GM21529 (cell line): ENCODE data around the gene BOD1L2.

Source experiments
- ATAC-seq: cut with Tn5 transposase; IDR thresholded peaks from one replicate; pipeline ENCODE4 v1.9.1; 2021; ENCODE audit not compliant: unreplicated experiment

BOD1L2 gene

GRCh38 chr18:57149531-57149930 lies 2.6 kb downstream of the BOD1L2 start:
- ATAC-seq: no peak

- no peak for ATAC-seq
Measured at GRCh38 chr18:57150081-57150480, 3.2 kb downstream of the BOD1L2 start.

GRCh38 chr18:57150828-57151227 lies 3.9 kb downstream of the BOD1L2 start:
- ATAC-seq: no peak

GRCh38 chr18:57154191-57154830 lies 7.4 kb downstream of the BOD1L2 start:
- no peak for ATAC-seq

- ATAC-seq: no peak
Measured at GRCh38 chr18:57164401-57164800, 17.5 kb downstream of the BOD1L2 start.

- no peak for ATAC-seq
Measured at GRCh38 chr18:57167617-57168308, 20.9 kb downstream of the BOD1L2 start.

GRCh38 chr18:57171026-57171425 lies 24.1 kb downstream of the BOD1L2 start:
- no peak for ATAC-seq

- ATAC-seq: no peak
Measured at GRCh38 chr18:57175532-57175931, 28.6 kb downstream of the BOD1L2 start.

GRCh38 chr18:57185434-57185833 lies 38.5 kb downstream of the BOD1L2 start:
- no peak for ATAC-seq

GRCh38 chr18:57188851-57189557 lies 42.1 kb downstream of the BOD1L2 start:
- ATAC-seq: no peak

GRCh38 chr18:57190026-57190425 lies 43.1 kb downstream of the BOD1L2 start:
- no peak for ATAC-seq

- no peak for ATAC-seq
Measured at GRCh38 chr18:57194070-57194469, 47.2 kb downstream of the BOD1L2 start.

GRCh38 chr18:57194622-57195021 lies 47.7 kb downstream of the BOD1L2 start:
- ATAC-seq: no peak

GRCh38 chr18:57195341-57195740 lies 48.5 kb downstream of the BOD1L2 start:
- ATAC-seq: no peak

- no peak for ATAC-seq
Measured at GRCh38 chr18:57197261-57197660, 50.4 kb downstream of the BOD1L2 start.

- no peak for ATAC-seq
Measured at GRCh38 chr18:57198073-57198472, 51.2 kb downstream of the BOD1L2 start.
